Mucosa of descending colon (tissue), 3 donors: ENCODE data around the gene HAPLN1. TPM values are rescaled to one million over a fixed set of nuclear protein-coding genes. Genes with fewer than 3 reads are reported as not detected.

Source experiments
- ATAC-seq: fragments of 200-7000 bp; cut with Tn5 transposase; one replicate; pipeline ENCODE4 v1.9.1; 2020; ENCODE audit warnings: mild to moderate bottlenecking, moderate library complexity
- DNase-seq, 3 donors: peaks; one replicate each; pipeline ENCODE4 v3.0.0-alpha.2; 2020
- H3K36me3 ChIP-seq: fragments of 200-600 bp; one replicate; pipeline ENCODE4 v1.8.0; 2021; ENCODE audit warnings: low read depth, mild to moderate bottlenecking
- H3K4me1 ChIP-seq: fragments of 200-600 bp; one replicate; pipeline ENCODE4 v1.8.0; 2021; ENCODE audit warnings: low read depth, mild to moderate bottlenecking
- H3K4me3 ChIP-seq: fragments of 200-600 bp; one replicate; pipeline ENCODE4 v1.8.0; 2021; ENCODE audit warnings: mild to moderate bottlenecking
- H3K9me3 ChIP-seq: fragments of 200-600 bp; one replicate; pipeline ENCODE4 v1.8.0; 2021; ENCODE audit warnings: mild to moderate bottlenecking
- intact Hi-C, 2 donors: fragments of 100-400 bp; cut with DNase I in 1 of 2; cut with micrococcal nuclease in 1 of 2; formaldehyde crosslinking; loops; one replicate each; pipeline versions ENCODE4 v1.11.0 to v1.11.1; 2022; cut with DNase I, micrococcal nuclease
- total RNA-seq, 3 donors: library from RNA; stranded (reverse); fragmentation: NEBNext Ultra II Directional in 2 of 3; extraction: Animal tissue kit (Norgen Biotek cat#: 25700) in 2 of 3; gene quantifications; one replicate each; pipeline versions ENCODE4 v1.2.1 to v1.2.4, GENCODE V29; 2021 to 2023
- TF ChIP-seq, protein P1 (sequence below): fragments of 200-600 bp; IDR thresholded peaks from one replicate; pipeline ENCODE4 v1.8.0; 2022; ENCODE audit warnings: antibody characterized with exemption, mild to moderate bottlenecking
- donor health status: DM: no; HTN: no; CAD: no; lungs with moderate emphysema.
- donor health status: DM: no; HTN: no; CAD: no.
- donor health status: DM: no; HTN: yes; CAD: no.

Gene HAPLN1
- total RNA-seq, 3 donors from 2014 or later = 0.93 to 9.6 (median 1.5) TPM

DNA sequence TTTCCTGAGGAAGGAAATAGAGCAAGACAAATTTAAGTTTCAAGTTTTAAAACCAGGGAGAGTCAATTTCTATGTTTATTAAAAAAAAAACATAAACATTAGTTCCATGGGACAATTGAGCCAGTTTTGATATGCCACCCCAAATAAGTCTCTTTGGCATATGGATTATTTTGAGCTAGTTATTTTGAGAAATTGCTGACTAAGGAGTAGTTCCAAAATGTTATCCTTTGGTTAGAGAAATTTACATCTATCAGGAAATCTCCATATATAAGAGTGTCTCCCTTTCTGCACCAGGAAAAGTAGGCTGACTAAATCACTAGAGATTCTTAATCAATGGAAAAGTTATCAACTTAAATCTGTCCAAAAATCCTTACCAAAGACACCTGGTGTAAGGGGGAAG lies 105.8 kb downstream of the HAPLN1 start:
- ATAC-seq (no peak), DNase-seq (no peak)
- H3K9me3 ChIP-seq = peaks cover 17% of the 10 kb centered on the region
- no peaks in the 10 kb centered on the region for H3K36me3 ChIP-seq
- H3K4me1 ChIP-seq = no peaks in the 10 kb centered on the region
- H3K4me3 ChIP-seq = no peak overlapping the region
- TF ChIP-seq, protein P1, sequence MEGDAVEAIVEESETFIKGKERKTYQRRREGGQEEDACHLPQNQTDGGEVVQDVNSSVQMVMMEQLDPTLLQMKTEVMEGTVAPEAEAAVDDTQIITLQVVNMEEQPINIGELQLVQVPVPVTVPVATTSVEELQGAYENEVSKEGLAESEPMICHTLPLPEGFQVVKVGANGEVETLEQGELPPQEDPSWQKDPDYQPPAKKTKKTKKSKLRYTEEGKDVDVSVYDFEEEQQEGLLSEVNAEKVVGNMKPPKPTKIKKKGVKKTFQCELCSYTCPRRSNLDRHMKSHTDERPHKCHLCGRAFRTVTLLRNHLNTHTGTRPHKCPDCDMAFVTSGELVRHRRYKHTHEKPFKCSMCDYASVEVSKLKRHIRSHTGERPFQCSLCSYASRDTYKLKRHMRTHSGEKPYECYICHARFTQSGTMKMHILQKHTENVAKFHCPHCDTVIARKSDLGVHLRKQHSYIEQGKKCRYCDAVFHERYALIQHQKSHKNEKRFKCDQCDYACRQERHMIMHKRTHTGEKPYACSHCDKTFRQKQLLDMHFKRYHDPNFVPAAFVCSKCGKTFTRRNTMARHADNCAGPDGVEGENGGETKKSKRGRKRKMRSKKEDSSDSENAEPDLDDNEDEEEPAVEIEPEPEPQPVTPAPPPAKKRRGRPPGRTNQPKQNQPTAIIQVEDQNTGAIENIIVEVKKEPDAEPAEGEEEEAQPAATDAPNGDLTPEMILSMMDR = no peak
- intact Hi-C loops = no loop called here

DNA sequence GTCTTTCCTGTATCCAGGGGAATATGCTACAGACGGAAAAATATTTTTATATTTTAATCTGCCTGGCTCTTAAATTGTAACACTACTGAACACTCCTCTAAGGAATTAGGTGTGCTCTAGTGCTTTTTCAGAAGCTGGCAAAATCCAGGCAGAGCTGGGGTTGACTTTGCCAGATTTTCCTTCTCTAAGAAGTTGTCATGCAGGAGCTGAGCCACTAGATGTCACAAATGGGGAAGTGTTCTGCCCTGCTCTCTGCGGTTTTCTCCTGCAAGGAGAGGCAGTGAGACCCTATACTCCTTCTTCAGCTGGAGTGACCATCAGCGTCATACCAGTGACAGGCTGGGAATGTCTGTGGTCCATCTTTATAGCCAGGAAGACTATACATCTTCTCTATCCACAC lies 112.5 kb downstream of the HAPLN1 start:
- intact Hi-C loops = no loop called here
- peak in 1 of 3 donors; percentile 19 for DNase-seq
- no peaks in the 10 kb centered on the region for H3K36me3 ChIP-seq
- no peaks in the 10 kb centered on the region for H3K4me1 ChIP-seq
- no peaks in the 10 kb centered on the region for H3K9me3 ChIP-seq
- TF ChIP-seq, protein P1 = peak; percentile 30
- ATAC-seq = no peak
- H3K4me3 ChIP-seq = no peak overlapping the region

DNA sequence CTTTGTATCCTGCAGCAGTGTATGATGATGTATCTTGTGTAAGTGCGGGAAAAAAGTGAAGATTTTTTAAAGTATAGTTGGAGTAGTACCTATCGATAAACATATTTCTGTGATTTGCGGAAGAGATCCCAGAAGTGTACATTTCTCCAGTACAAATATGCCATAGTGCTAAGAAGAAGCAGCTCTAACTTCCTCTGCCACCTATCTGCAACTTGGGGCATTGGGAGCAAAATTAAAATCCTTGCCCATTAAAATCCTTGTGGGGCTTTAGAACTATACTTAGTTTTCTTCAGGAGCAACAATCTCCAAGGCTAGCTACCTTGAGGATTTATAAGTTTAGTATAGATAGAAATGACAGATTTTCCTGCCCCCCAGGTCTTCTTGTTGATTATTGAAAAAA lies 125.4 kb downstream of the HAPLN1 start:
- H3K4me3 ChIP-seq = no peak overlapping the region
- no peaks in the 10 kb centered on the region for H3K36me3 ChIP-seq
- no peak for DNase-seq
- intact Hi-C loops = no loop called here
- ATAC-seq = no peak
- H3K9me3 ChIP-seq = no peaks in the 10 kb centered on the region
- H3K4me1 ChIP-seq = no peaks in the 10 kb centered on the region
- TF ChIP-seq, protein P1 = no peak

DNA sequence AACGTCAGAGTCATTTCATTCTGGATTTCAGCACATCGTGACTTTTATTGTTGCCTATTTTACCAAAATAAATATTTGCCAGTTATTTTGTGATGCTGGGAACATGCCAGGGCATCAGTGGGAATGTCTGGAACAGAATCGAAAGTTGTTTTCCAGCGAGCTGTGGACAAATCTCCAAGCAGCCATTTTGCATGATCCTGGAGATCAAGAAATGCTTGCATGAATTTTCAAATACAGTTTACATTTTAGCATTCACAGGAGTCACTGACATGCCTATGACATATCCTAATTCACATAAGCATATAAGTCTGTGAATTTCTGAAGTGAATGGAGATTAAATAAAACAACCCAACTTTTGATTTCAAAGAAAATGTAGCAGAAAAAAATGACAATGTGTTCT lies 129.7 kb downstream of the HAPLN1 start:
- TF ChIP-seq, protein P1 = no peak
- no peak overlapping the region for H3K4me3 ChIP-seq
- ATAC-seq (no peak), DNase-seq (no peak)
- no peaks in the 10 kb centered on the region for H3K36me3 ChIP-seq
- no peaks in the 10 kb centered on the region for H3K4me1 ChIP-seq
- no peaks in the 10 kb centered on the region for H3K9me3 ChIP-seq
- intact Hi-C loops = no loop called here

DNA sequence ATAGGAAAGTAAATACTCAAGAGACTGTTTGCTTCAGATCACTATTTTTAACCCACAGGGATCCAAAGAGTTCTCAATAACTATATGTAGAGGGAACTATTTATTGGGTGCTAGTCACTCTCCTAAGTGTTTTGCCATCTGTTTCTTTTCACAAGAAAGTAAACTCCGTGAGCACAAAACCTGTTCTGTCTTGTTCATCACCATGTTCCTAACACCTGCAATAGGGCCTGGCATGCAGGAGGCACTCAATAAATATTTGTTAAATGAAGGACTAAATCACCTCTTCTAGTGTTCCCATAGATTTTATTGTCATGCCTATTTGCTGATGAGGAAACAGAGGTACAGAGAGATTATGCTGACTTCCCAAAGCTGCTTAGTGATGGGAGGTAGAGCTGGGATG lies 130.9 kb downstream of the HAPLN1 start:
- H3K4me1 ChIP-seq = no peaks in the 10 kb centered on the region
- intact Hi-C loops = no loop called here
- no peak for ATAC-seq

More for the DNA sequence above, 130.9 kb downstream of the HAPLN1 start:
- H3K36me3 ChIP-seq = no peaks in the 10 kb centered on the region
- no peak for DNase-seq
- TF ChIP-seq, protein P1 = no peak
- no peak overlapping the region for H3K4me3 ChIP-seq
- no peaks in the 10 kb centered on the region for H3K9me3 ChIP-seq

Other genes starting within 250 kb of the HAPLN1 start
- gene VCAN, start 249.1 kb downstream of the HAPLN1 start, total RNA-seq = 10 to 100 TPM in 2 of 3 donors, 1 to 10 TPM in 1; 8.8 to 36.0 (median 20.5) TPM